Inflammatory macrophage (primary cell): Measurements from ENCODE around the gene NBAS.
"Not testable (repeated sequence)": the region's sequence is repeated elsewhere in the genome, so short reads cannot be mapped to it uniquely, and the experiment has no call there.

Experiments used
- DNase-seq, 2 donors: peaks; one replicate each; pipeline ENCODE4 v3.0.0-alpha.2; 2020 to 2022

The NBAS gene

GRCh38 chr2:15520346-15520745, 40.8 kb downstream of the NBAS start:
- DNase-seq = no peak

- not testable (repeated sequence) for DNase-seq
Measured at GRCh38 chr2:15518759-15519158, 42.4 kb downstream of the NBAS start.

- peak in 1 of 2 donors; percentile 26 for DNase-seq
Measured at GRCh38 chr2:15517793-15518192, 43.3 kb downstream of the NBAS start.

- DNase-seq = no peak
Measured at GRCh38 chr2:15511686-15512085, 49.4 kb downstream of the NBAS start.

- DNase-seq = no peak
Measured at GRCh38 chr2:15510552-15510951, 50.6 kb downstream of the NBAS start.

- DNase-seq = no peak
Measured at GRCh38 chr2:15510131-15510530, 51.0 kb downstream of the NBAS start.

GRCh38 chr2:15507697-15508096, 53.4 kb downstream of the NBAS start:
- DNase-seq = no peak

- DNase-seq = no peak
Measured at GRCh38 chr2:15507061-15507460, 54.1 kb downstream of the NBAS start.

- no peak for DNase-seq
Measured at GRCh38 chr2:15506229-15506819, 54.8 kb downstream of the NBAS start.

- DNase-seq = no peak
Measured at GRCh38 chr2:15504882-15505663, 56.1 kb downstream of the NBAS start.

- DNase-seq = not testable (repeated sequence)
Measured at GRCh38 chr2:15499251-15499650, 61.9 kb downstream of the NBAS start.

- DNase-seq = peak; percentile 19 to 45
Measured at GRCh38 chr2:15498554-15498953, 62.6 kb downstream of the NBAS start.

GRCh38 chr2:15494877-15495276, 66.3 kb downstream of the NBAS start:
- DNase-seq = no peak

- no peak for DNase-seq
Measured at GRCh38 chr2:15492773-15493325, 68.3 kb downstream of the NBAS start.

GRCh38 chr2:15486770-15487169, 74.4 kb downstream of the NBAS start:
- DNase-seq = no peak

GRCh38 chr2:15485949-15486348, 75.2 kb downstream of the NBAS start:
- DNase-seq = no peak

GRCh38 chr2:15481000-15481399, 80.1 kb downstream of the NBAS start:
- no peak for DNase-seq

- no peak for DNase-seq
Measured at GRCh38 chr2:15480552-15480951, 80.6 kb downstream of the NBAS start.

GRCh38 chr2:15472876-15473275, 88.3 kb downstream of the NBAS start:
- no peak for DNase-seq

GRCh38 chr2:15472133-15472532, 89.0 kb downstream of the NBAS start:
- DNase-seq = no peak

- no peak for DNase-seq
Measured at GRCh38 chr2:15471606-15472005, 89.5 kb downstream of the NBAS start.

GRCh38 chr2:15460112-15460620, 101.0 kb downstream of the NBAS start:
- no peak for DNase-seq

- no peak for DNase-seq
Measured at GRCh38 chr2:15458277-15458676, 102.9 kb downstream of the NBAS start.

GRCh38 chr2:15457868-15458267, 103.3 kb downstream of the NBAS start:
- no peak for DNase-seq
